ENCODE data around the gene RHOA.

RHOA gene

GRCh38 chr3:49310677-49311076, 101.1 kb downstream of the RHOA start:
- no peaks in the 10 kb centered on the region for H3K9me3 ChIP-seq (ENCODE audit: control insufficient read depth, insufficient read depth, low read length)
- H3K9ac ChIP-seq (ENCODE audit: low read depth, low read length) = no peak overlapping the region
- H3K4me3 ChIP-seq (ENCODE audit: low read depth, low read length) = no peak overlapping the region
- no peaks in the 10 kb centered on the region for H3K4me1 ChIP-seq (ENCODE audit: control insufficient read depth, insufficient read depth, low read length)
- H3K36me3 ChIP-seq (ENCODE audit: control insufficient read depth, insufficient read depth, low read length) = peaks cover 15% of the 10 kb centered on the region
- H3K27me3 ChIP-seq (ENCODE audit: control insufficient read depth, insufficient read depth, low read length) = no peaks in the 10 kb centered on the region
